LNCAP (cell line): Measurements from ENCODE around the gene FOXC2.

Experiments
- TF ChIP-seq, protein P1 (sequence below): fragments of 450-650 bp; IDR thresholded peaks from 2 replicates; pipeline ENCODE4 v1.5.1; 2017; ENCODE audit warnings: mild to moderate bottlenecking

Gene FOXC2

GRCh38 chr16:86553356-86553755 lies 13.3 kb upstream of the FOXC2 start:
- TF ChIP-seq, protein P1, sequence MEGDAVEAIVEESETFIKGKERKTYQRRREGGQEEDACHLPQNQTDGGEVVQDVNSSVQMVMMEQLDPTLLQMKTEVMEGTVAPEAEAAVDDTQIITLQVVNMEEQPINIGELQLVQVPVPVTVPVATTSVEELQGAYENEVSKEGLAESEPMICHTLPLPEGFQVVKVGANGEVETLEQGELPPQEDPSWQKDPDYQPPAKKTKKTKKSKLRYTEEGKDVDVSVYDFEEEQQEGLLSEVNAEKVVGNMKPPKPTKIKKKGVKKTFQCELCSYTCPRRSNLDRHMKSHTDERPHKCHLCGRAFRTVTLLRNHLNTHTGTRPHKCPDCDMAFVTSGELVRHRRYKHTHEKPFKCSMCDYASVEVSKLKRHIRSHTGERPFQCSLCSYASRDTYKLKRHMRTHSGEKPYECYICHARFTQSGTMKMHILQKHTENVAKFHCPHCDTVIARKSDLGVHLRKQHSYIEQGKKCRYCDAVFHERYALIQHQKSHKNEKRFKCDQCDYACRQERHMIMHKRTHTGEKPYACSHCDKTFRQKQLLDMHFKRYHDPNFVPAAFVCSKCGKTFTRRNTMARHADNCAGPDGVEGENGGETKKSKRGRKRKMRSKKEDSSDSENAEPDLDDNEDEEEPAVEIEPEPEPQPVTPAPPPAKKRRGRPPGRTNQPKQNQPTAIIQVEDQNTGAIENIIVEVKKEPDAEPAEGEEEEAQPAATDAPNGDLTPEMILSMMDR = no peak

- TF ChIP-seq, protein P1 = no peak
Measured at GRCh38 chr16:86554599-86554916, 12.1 kb upstream of the FOXC2 start.

DNA sequence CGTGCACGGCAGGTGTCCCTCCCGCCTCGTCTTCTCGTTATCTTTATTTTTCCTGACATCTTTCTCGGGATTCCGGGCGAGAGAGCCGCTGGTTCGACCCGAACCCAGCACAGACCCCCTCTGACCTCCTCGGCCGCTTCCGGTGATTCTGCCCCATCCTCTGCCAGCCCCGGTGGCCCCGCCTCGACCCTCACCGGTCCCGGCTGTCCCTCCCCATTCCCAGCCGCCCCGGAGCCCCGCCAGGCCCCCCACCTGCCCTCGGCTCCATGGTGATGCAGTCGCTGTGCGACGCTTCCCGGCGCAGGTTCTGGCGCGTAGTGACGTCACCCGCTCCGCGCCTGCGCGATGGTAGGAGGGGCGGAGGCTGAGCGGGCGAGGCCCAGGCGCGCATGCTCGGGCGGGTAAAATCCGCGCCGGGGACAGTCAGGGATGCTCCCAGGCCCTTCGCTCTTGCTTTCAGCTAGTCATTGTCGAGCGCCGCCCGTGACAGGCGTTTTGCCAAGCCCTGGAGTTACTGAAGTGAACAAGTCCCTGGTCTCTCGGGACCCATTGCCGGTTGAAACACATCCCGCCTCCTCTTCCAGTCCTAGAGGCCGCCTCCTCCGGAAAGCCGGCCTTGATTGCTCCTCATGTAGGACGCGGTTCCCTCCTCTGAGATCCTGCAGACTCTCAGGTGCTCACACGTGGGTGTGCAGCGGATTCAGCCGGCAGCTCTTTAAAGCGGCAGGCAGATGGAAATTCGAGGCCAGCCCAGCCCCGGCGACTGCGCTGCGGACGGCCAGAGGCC lies 11.5 kb upstream of the FOXC2 start, which contains the start of gene MTHFSD:
MTHFSD (minus strand) TSS at position 319 of the 787 bp plus-strand sequence; CDS start at position 268, 51 bp downstream.
- TF ChIP-seq, protein P1 = no peak

DNA sequence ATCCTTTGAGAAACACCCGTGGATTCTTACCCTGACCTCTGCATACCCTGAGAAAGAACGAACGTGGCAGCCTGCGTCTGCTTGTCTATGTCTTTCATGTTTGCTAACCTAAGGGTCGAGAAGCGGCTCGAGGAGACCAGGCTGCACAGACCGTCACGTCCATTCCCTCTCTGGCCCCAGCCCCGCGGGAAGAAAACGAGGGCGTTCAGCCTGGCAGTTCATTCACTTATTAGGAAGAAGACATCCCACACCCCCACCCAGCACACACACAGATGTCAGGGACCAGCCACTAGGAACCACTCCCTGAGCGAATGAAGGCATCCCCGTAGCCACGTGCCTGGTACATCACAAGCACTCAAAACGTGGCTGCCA lies 10.9 kb upstream of the FOXC2 start:
- TF ChIP-seq, protein P1 = no peak

DNA sequence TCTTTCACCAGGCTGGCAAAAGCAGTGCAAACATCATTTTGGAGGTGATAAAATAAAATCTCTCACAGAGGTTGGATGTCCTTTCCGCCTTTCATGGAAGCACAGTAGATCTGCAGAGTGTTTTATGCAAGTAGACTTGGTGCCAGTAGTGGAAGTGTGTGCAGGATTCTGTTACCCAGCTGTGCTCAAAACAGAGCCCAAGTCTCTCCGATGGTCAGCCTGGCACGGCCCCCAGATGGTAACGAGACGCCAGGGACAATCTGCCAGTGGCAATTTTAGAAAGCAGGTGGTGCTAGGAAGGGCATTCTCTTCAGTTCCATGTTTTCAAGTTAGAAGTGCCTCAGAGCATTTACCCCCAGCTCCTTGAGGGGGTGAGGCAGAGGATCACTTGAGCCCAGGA lies 10.1 kb upstream of the FOXC2 start:
- TF ChIP-seq, protein P1 = no peak

DNA sequence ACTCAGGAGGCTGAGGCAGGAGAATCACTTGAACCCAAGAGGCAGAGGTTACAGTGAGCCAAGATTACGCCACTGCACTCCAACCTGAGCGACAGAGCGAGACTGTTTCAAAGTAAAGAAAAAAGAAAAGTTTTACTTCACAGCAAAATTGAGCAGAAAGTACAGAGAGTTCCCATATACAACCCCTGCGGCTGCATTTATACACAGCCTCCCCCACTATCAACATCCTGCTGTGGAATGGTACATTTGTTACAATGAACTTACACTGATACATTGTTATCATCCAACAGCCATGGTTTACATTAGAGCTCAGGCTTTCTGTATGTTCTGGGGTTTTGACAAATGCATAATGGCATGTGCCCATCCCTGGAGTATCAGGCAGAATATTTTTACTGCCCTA lies 9.0 kb upstream of the FOXC2 start:
- TF ChIP-seq, protein P1 = no peak

GRCh38 chr16:86558355-86559193 lies 8.1 kb upstream of the FOXC2 start:
- TF ChIP-seq, protein P1 = no peak
